Gastroesophageal sphincter (tissue), 4 donors: ENCODE results near the gene MTREX. TPM values are rescaled to one million over a fixed set of nuclear protein-coding genes. Genes with fewer than 3 reads are reported as not detected.
A peak's percentile ranks its signal among the peaks of the same experiment; 100 is the strongest.

ENCODE experiments used
- ATAC-seq: fragments of 150-250 bp; one replicate; pipeline ENCODE4 v1.9.1; 2016; ENCODE audit warnings: mild to moderate bottlenecking, moderate library complexity
- H3K27ac ChIP-seq, 4 donors: fragments of 200-600 bp; sonication (generic) in 3 of 4; 1 replicate in 3 of 4; 2 replicates in 1 of 4; pipeline ENCODE4 v1.5.1; 2016 to 2019
- H3K27me3 ChIP-seq: fragments of 200-600 bp; sonication (generic); one replicate; pipeline ENCODE4 v1.5.1; 2019
- H3K36me3 ChIP-seq, 2 donors: fragments of 200-600 bp; sonication (generic); one replicate each; pipeline ENCODE4 v1.5.1; 2019; ENCODE audit warnings: control low read depth in 1 of 2
- H3K4me1 ChIP-seq, 3 donors: fragments of 200-600 bp; sonication (generic); 1 replicate in 2 of 3; 2 replicates in 1 of 3; pipeline ENCODE4 v1.5.1; 2016 to 2019; ENCODE audit warnings: control low read depth in 2 of 3
- H3K4me3 ChIP-seq, 2 donors: fragments of 200-600 bp; sonication (generic); one replicate each; pipeline ENCODE4 v1.5.1; 2019; ENCODE audit warnings: mild to moderate bottlenecking in 1 of 2, moderate library complexity in 1 of 2
- H3K9me3 ChIP-seq, 3 donors: fragments of 200-600 bp; sonication (generic); one replicate each; pipeline ENCODE4 v1.5.1; 2017 to 2019; ENCODE audit warnings: control low read depth in 2 of 3
- EP300 ChIP-seq: sonication (generic); formaldehyde crosslinking; IDR thresholded peaks from one replicate; pipeline ENCODE4 v1.6.1; 2017; ENCODE audit warnings: antibody characterized with exemption, mild to moderate bottlenecking
- POLR2A ChIP-seq, 2 donors: fragments of 450-650 bp; IDR thresholded peaks; one replicate each; pipeline ENCODE4 v1.6.1; 2017; ENCODE audit warnings: antibody characterized with exemption in 2 of 2, mild to moderate bottlenecking in 2 of 2, moderate library complexity in 1 of 2
- POLR2AphosphoS5 ChIP-seq: sonication (generic); formaldehyde crosslinking; IDR thresholded peaks from one replicate; pipeline ENCODE4 v1.6.1; 2017; ENCODE audit warnings: antibody characterized with exemption
- WGBS, 2 donors: methylation state at CpG; one replicate each; pipeline ENCODE4 v1.1.5; 2018; ENCODE audit warnings: low coverage in 1 of 2; 5-methylcytosine and 5-hydroxymethylcytosine counted together
- total RNA-seq, 4 donors: library from RNA; depleted of rRNA; stranded (reverse); fragments of >200 nt; gene quantifications; one replicate each; pipeline ENCODE4 v1.1.0, GENCODE V29; 2016
- TF ChIP-seq, protein P1 (sequence below), 4 experiments: fragments of 200-600 bp in 2 of 4; fragments of 450-650 bp in 2 of 4; sonication (generic) in 1 of 4; IDR thresholded peaks; one replicate each; pipeline ENCODE4 v1.5.1; 2017 to 2019; ENCODE audit warnings: antibody characterized with exemption in 4 of 4, mild to moderate bottlenecking in 2 of 4, moderate library complexity in 2 of 4

Gene MTREX
- 10 to 100 TPM; 55.7 to 93.2 (median 61.5) TPM for total RNA-seq

DNA sequence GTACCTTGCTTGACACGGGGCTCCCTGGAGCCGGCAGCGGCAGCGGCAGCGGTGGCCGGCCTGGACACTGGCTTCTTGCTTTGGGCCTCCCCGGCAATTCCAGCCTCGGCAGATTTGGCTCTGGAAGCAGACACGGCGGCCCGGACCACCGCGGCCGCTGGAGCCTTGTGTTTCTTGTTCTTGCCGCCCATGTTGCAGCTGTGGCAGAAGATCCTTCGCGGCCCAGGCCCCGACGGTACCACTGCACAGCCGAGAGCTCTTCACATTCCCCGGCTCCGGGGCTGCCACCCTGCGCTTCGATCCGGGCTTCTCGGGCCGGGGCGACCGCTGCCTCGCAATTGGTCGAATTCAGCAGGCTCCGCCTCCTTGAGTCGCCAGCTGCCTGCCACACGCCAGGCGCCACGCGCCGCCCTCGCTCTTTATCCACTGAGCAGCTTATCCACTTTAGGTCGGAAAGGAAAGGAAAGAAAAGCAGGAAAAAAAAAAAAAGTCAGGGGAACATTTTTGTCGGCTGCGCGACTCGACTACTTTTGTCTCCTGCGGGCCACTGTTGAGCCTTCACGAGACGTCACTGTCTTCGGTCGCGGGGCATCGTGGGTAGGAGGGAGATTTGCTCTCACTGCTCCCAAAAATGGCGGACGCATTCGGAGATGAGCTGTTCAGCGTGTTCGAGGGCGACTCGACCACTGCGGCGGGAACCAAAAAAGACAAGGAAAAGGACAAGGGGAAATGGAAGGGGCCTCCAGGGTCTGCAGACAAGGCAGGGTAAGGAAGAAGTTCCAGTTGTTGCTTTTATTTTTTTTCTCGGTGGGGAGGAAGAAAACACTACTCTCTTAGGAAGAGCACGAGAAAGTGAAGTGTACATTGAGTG is at the start of gene MTREX, which contains the start of gene DHX29:
MTREX (plus strand) TSS at position 607 of the 871 bp plus-strand sequence; CDS start at position 632, 25 bp downstream.
DHX29 (minus strand) TSS at position 312 of the 871 bp plus-strand sequence; CDS start at position 191, 121 bp downstream.
- H3K9me3 ChIP-seq: no peaks in the 10 kb centered on the region
- TF ChIP-seq, protein P1, sequence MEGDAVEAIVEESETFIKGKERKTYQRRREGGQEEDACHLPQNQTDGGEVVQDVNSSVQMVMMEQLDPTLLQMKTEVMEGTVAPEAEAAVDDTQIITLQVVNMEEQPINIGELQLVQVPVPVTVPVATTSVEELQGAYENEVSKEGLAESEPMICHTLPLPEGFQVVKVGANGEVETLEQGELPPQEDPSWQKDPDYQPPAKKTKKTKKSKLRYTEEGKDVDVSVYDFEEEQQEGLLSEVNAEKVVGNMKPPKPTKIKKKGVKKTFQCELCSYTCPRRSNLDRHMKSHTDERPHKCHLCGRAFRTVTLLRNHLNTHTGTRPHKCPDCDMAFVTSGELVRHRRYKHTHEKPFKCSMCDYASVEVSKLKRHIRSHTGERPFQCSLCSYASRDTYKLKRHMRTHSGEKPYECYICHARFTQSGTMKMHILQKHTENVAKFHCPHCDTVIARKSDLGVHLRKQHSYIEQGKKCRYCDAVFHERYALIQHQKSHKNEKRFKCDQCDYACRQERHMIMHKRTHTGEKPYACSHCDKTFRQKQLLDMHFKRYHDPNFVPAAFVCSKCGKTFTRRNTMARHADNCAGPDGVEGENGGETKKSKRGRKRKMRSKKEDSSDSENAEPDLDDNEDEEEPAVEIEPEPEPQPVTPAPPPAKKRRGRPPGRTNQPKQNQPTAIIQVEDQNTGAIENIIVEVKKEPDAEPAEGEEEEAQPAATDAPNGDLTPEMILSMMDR (IDR thresholded peaks at IDR 0.05): no peak
- TF ChIP-seq EP300: no peak
- peak; percentile 71 for TF ChIP-seq POLR2AphosphoS5
- peak; percentile 46 to 54 for TF ChIP-seq POLR2A (IDR thresholded peaks at IDR 0.05)
- peaks cover 17 to 78% (median 33%) of the 10 kb centered on the region in 3 donors for H3K4me1 ChIP-seq
- H3K27me3 ChIP-seq: no peaks in the 10 kb centered on the region
- WGBS, 2 donors: 0 to 1% methylated on average over 2 to 32 of the region's 62 CpGs
- peak within 1 kb of the TSS; percentile 87 to 93 (median 90) for H3K27ac ChIP-seq
- peak within 1 kb of the TSS; percentile 53 to 77 for H3K4me3 ChIP-seq
- H3K36me3 ChIP-seq: no peaks in the 10 kb centered on the region
- ATAC-seq: peak; percentile 95

DNA sequence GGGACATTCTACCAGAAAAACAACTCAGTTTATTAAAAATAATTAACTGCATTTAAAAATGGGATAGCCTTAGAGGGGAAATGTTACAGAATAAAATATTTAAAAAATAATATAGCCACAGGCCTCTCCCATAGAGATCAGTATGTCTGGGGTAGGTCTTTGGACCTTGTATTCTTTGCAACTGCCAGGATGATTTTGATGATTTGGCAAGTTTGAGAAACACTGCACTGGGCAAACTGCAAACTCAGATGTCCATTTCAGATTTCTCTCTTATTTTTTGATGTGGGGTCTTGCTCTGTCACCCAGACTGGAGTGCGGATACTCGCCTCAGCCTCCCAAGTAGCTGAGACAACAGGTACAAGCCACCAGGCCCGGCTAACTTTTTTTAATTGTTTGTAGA is 49.5 kb upstream of the MTREX start:
- 91% methylated on average over 3 of the region's 3 CpGs; no CpG with 5 or more reads in 1 of the 2 donors for WGBS, 2 donors
- ATAC-seq: no peak
- Histone ChIP-seq H3K27me3 (no peaks in the 10 kb centered on the region), H3K27ac (no peak overlapping the region), H3K4me3 (no peak overlapping the region), H3K9me3 (no peaks in the 10 kb centered on the region), H3K4me1 (no peaks in the 10 kb centered on the region), H3K36me3 (peaks cover 11 to 99% of the 10 kb centered on the region in 2 donors)
- TF ChIP-seq, protein P1 (IDR thresholded peaks at IDR 0.05): no peak
- TF ChIP-seq POLR2A (IDR thresholded peaks at IDR 0.05): no peak
- no peak for TF ChIP-seq EP300
- no peak for TF ChIP-seq POLR2AphosphoS5

DNA sequence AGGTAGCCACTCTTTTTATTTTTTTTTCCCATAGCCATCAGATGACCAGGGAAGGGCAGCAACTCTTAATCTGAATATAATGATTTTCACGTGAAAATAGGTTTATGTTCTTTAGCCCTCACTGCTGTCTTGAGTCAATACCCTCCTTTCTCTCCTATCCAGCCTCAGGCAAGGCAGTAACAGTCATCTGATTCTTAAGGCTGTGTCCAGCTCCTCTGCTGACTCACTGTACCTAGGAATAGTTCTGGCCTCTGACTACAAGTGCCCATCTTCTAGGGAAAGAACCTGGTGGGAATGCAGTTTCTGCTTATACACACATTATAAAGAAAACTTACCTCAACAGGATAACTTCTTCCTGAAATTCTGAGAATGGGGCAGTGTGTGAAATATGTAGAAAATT is 31.0 kb upstream of the MTREX start:
- 75 to 86% methylated on average over 1 of the region's 1 CpG for WGBS, 2 donors

DNA sequence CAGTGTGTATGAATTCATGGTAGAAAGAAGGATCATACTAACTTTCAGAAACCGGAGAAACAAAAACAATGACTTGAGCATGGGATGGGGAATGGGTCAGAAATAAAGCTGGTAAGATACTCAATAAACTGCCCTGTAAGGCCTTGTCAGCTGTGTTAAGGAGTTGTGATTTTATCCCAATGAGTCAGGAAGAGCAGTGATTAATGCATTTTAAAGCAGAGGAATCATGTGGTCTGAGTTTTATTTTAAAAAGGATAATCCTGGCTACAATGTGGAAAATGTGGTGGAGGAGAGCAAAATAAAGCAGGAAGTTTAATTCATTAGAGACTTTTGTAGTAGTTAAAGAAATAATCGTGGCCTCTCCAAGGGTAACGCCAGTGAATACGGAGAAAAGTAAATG is 29.0 kb upstream of the MTREX start:
- TF ChIP-seq POLR2A (IDR thresholded peaks at IDR 0.05) (no peak), EP300 (no peak), POLR2AphosphoS5 (no peak)
- TF ChIP-seq, protein P1 (IDR thresholded peaks at IDR 0.05): no peak
- peaks cover 11 to 100% of the 10 kb centered on the region in 2 donors for H3K36me3 ChIP-seq
- WGBS, 2 donors: 89 to 90% methylated on average over 4 of the region's 4 CpGs
- H3K27me3 ChIP-seq: no peaks in the 10 kb centered on the region
- H3K27ac ChIP-seq: no peak overlapping the region
- no peaks in the 10 kb centered on the region for H3K9me3 ChIP-seq
- no peak overlapping the region for H3K4me3 ChIP-seq
- ATAC-seq: no peak
- H3K4me1 ChIP-seq: no peaks in the 10 kb centered on the region

More for the DNA sequence above, 31.0 kb upstream of the MTREX start:
- ATAC-seq: no peak
- H3K9me3 ChIP-seq: no peaks in the 10 kb centered on the region
- H3K27me3 ChIP-seq: no peaks in the 10 kb centered on the region
- H3K36me3 ChIP-seq: peaks cover 11 to 100% of the 10 kb centered on the region in 2 donors
- no peaks in the 10 kb centered on the region for H3K4me1 ChIP-seq
- no peak for TF ChIP-seq POLR2A (IDR thresholded peaks at IDR 0.05)
- no peak for TF ChIP-seq POLR2AphosphoS5
- TF ChIP-seq EP300: no peak
- TF ChIP-seq, protein P1 (IDR thresholded peaks at IDR 0.05): no peak
- no peak overlapping the region for H3K4me3 ChIP-seq
- H3K27ac ChIP-seq: no peak overlapping the region
